Measurements from ENCODE around the gene FBXO41.

The FBXO41 gene

DNA sequence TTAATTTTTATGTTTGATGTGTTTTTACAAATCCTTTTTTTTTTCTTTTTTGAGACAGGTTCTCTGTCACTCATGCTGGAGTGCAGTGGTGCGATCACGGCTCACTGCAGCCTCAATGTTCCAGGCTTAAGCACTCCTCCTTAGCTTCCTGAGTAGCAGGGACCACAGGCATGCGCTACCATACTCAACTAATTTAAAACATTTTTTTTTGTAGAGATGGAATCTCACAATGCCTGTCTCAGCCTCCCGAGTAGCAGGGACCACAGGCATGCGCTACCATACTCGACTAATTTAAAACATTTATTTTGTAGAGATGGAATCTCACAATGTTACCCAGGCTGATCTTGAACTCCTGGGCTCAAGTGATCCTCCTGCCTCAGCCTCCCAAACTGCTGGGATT is 78.7 kb downstream of the FBXO41 start:
- no peak overlapping the region for H3K4me3 ChIP-seq (replicated peaks; ENCODE audit: low read depth, low read length)
- TF ChIP-seq, protein P1, sequence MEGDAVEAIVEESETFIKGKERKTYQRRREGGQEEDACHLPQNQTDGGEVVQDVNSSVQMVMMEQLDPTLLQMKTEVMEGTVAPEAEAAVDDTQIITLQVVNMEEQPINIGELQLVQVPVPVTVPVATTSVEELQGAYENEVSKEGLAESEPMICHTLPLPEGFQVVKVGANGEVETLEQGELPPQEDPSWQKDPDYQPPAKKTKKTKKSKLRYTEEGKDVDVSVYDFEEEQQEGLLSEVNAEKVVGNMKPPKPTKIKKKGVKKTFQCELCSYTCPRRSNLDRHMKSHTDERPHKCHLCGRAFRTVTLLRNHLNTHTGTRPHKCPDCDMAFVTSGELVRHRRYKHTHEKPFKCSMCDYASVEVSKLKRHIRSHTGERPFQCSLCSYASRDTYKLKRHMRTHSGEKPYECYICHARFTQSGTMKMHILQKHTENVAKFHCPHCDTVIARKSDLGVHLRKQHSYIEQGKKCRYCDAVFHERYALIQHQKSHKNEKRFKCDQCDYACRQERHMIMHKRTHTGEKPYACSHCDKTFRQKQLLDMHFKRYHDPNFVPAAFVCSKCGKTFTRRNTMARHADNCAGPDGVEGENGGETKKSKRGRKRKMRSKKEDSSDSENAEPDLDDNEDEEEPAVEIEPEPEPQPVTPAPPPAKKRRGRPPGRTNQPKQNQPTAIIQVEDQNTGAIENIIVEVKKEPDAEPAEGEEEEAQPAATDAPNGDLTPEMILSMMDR (IDR thresholded peaks at IDR 0.05; ENCODE audit: low read depth, low read length, missing control alignments), result no peak
- no peak for DNase-seq (ENCODE audit: extremely low read depth, low read depth)

Data from HFF-Myc (cell line).